ENCODE measurements around the gene SRPK2. TPM values are rescaled to one million over a fixed set of nuclear protein-coding genes. Genes with fewer than 3 reads are reported as not detected.

Gene SRPK2
- total RNA-seq, 1 experiment from 2014 or later: 59.8 TPM

DNA sequence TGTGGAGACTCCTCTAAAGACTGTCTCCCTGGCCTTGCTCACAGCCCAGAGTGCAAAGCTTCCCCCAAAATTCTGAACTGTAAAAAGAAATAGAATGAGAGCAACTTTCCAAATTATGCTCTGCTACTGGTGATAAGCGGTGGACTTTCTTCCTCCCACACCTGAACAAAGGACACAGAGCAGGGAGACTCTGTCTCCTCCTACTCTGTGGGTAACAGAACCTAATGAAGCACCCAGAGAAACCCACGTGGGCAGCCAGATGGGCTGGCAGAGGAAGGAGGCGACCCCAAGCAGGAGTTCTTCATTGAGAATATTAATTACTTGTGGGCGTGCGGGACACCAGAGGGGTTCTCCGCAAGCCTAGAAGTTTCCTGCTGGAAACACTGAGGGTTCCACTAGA lies 235.2 kb downstream of the SRPK2 start:
- Histone ChIP-seq H3K9me3 (ENCODE audit: low read depth, low read length, poor library complexity, severe bottlenecking) (no peaks in the 10 kb centered on the region), H3K4me3 (ENCODE audit: low read depth, low read length, poor library complexity, severe bottlenecking) (no peak overlapping the region), H3K27ac (ENCODE audit: low read depth, low read length, poor library complexity, severe bottlenecking) (no peak overlapping the region), H3K27me3 (replicated peaks; ENCODE audit: insufficient read depth, low read depth, low read length, poor library complexity) (no peaks in the 10 kb centered on the region), H3K4me1 (ENCODE audit: insufficient read depth, low read length, poor library complexity, severe bottlenecking) (peaks cover 11% of the 10 kb centered on the region), H3K36me3 (ENCODE audit: insufficient read depth, low read length, poor library complexity, severe bottlenecking) (no peaks in the 10 kb centered on the region)
- intact Hi-C loops (cut with micrococcal nuclease; ENCODE audit: unreplicated experiment): no loop called here
- TF ChIP-seq CTCF (conservative IDR thresholded peaks at IDR 0.05; ENCODE audit: low read depth, low read length) (no peak), EZH2 (IDR thresholded peaks at IDR 0.05; ENCODE audit: borderline replicate concordance, low read depth, low read length, poor library complexity, severe bottlenecking) (no peak)
- CTCF ChIA-PET: no interaction called here
- DNase-seq (ENCODE audit: low spot score): no peak
- POLR2A ChIA-PET (ENCODE audit: low non-redundant PET): no interaction called here
- BruUV-seq (replicated peaks): no TSS peak

DNA sequence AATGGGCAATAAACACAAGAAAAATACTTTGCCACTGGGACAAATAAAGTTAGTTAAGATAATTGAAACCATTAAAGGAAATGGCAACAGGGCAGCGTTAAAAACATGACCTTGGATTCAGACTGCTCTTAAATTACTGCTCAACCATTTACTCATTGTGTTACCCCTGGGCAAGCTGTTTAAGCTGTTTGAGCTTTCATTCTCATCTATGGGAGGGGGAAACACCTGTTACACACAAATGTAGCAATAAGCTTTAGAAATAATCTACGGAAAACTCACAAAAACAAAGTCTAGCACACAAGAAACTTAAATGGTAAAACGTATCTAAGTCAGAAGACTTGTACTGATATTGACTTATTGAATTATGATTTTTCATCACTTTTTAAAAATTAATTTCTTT lies 237.6 kb downstream of the SRPK2 start:
- H3K4me1 ChIP-seq (ENCODE audit: insufficient read depth, low read length, poor library complexity, severe bottlenecking): peaks cover 11% of the 10 kb centered on the region
- intact Hi-C loops (cut with micrococcal nuclease; ENCODE audit: unreplicated experiment): no loop called here
- POLR2A ChIA-PET (ENCODE audit: low non-redundant PET): no interaction called here
- no peaks in the 10 kb centered on the region for H3K27me3 ChIP-seq (replicated peaks; ENCODE audit: insufficient read depth, low read depth, low read length, poor library complexity)
- no peak for DNase-seq (ENCODE audit: low spot score)
- H3K9me3 ChIP-seq (ENCODE audit: low read depth, low read length, poor library complexity, severe bottlenecking): no peaks in the 10 kb centered on the region
- BruUV-seq (replicated peaks): no TSS peak
- TF ChIP-seq CTCF (conservative IDR thresholded peaks at IDR 0.05; ENCODE audit: low read depth, low read length): no peak
- H3K4me3 ChIP-seq (ENCODE audit: low read depth, low read length, poor library complexity, severe bottlenecking): no peak overlapping the region
- no peaks in the 10 kb centered on the region for H3K36me3 ChIP-seq (ENCODE audit: insufficient read depth, low read length, poor library complexity, severe bottlenecking)
- no peak overlapping the region for H3K27ac ChIP-seq (ENCODE audit: low read depth, low read length, poor library complexity, severe bottlenecking)
- CTCF ChIA-PET: no interaction called here

DNA sequence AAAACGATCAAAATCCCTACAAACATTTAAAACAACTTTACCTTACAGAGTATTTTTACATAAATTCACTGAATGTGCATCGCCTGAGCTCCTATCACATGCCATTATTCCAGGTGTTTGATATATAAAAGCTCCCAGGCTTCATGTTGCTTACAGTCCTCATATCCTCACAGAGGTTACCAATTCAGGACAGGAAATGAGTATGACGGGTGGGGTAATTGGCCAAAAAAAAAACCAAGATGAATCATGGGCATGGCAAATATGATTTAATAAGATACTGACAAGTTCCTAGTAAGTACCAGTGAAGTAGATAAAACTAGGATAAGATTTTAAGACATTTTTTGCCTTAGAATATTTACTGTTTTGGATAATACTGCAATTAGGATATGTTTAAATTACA lies 238.9 kb downstream of the SRPK2 start:
- CTCF ChIA-PET: no interaction called here
- TF ChIP-seq CTCF (conservative IDR thresholded peaks at IDR 0.05; ENCODE audit: low read depth, low read length): no peak
- TF ChIP-seq EZH2 (IDR thresholded peaks at IDR 0.05; ENCODE audit: borderline replicate concordance, low read depth, low read length, poor library complexity, severe bottlenecking): no peak
- POLR2A ChIA-PET (ENCODE audit: low non-redundant PET): no interaction called here
- H3K27me3 ChIP-seq (replicated peaks; ENCODE audit: insufficient read depth, low read depth, low read length, poor library complexity): no peaks in the 10 kb centered on the region
- intact Hi-C loops (cut with micrococcal nuclease; ENCODE audit: unreplicated experiment): no loop called here
- BruUV-seq (replicated peaks): no TSS peak
- no peak overlapping the region for H3K4me3 ChIP-seq (ENCODE audit: low read depth, low read length, poor library complexity, severe bottlenecking)
- H3K4me1 ChIP-seq (ENCODE audit: insufficient read depth, low read length, poor library complexity, severe bottlenecking): peaks cover 11% of the 10 kb centered on the region
- H3K36me3 ChIP-seq (ENCODE audit: insufficient read depth, low read length, poor library complexity, severe bottlenecking): no peaks in the 10 kb centered on the region
- DNase-seq (ENCODE audit: low spot score): peak; percentile 45
- no peak overlapping the region for H3K27ac ChIP-seq (ENCODE audit: low read depth, low read length, poor library complexity, severe bottlenecking)
- H3K9me3 ChIP-seq (ENCODE audit: low read depth, low read length, poor library complexity, severe bottlenecking): no peaks in the 10 kb centered on the region
